Bronchus fibroblast of lung (primary cell): ENCODE measurements around the gene CAMLG. TPM values are rescaled to one million over a fixed set of nuclear protein-coding genes. Genes with fewer than 3 reads are reported as not detected.

ENCODE experiments used
- total RNA-seq: library from RNA; depleted of rRNA; stranded (reverse); fragments of >200 nt; gene quantifications from 2 replicates; pipeline ENCODE4 v1.2.3, GENCODE V29; 2015

CAMLG gene
- total RNA-seq = 32.9 and 34.8 TPM in 2 replicates

DNA sequence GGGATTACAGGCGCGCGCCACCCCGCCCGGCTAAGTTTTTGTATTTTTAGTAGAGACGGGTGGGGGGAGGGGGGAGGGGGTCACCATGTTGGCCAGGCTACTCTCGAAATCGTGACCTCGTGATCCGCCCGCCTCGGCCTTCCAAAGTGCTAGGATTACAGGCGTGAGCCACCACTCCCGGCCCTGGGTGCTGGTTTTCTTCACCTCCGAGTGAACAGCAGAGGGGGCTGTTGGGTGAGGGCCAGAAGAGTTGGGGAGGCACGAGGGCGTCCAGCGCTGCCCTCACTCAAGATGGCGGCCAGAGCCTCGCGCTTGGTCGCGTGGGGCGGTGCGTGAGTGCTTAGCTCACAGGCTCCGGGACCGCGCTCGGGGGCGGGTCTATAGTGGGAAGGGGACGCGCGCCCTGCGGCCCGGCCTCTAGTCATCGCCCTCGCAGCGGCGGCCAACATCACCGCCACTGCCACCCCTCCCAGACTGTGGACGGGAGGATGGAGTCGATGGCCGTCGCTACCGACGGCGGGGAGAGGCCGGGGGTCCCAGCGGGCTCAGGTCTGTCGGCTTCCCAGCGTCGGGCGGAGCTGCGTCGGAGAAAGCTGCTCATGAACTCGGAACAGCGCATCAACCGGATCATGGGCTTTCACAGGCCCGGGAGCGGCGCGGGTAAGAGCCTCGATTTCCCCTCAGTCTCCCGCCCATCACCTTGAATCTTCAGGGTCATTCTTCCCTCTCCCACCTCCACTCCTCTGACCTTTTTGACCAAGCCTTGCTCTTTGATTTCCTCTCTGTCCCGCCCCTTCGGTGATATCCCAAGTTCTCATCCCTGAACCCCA lies at the start of gene CAMLG:
TSS of gene CAMLG (plus strand) at position 416 of the 830 bp plus-strand sequence. CDS start at position 489, 73 bp downstream.

GRCh38 chr5:134758504-134759341 lies 20.4 kb downstream of the CAMLG start, which contains the start of gene DDX46:
DDX46 (plus strand) TSS chr5:134758779; CDS start chr5:134758939, 160 bp downstream.

Other genes starting within 250 kb of the CAMLG start
- 27.9 and 28.9 TPM in 2 replicates for gene JADE2, start 212.9 kb upstream of the CAMLG start, total RNA-seq
- 29.1 TPM in 2 replicates for gene SAR1B, start 105.7 kb upstream of the CAMLG start, total RNA-seq
- 13.1 and 14.6 TPM in 2 replicates for gene SEC24A, start 89.8 kb upstream of the CAMLG start, total RNA-seq
- gene DDX46, start 20.2 kb downstream of the CAMLG start, total RNA-seq = 14.4 and 15.1 TPM in 2 replicates
- gene C5orf24, start 107.4 kb downstream of the CAMLG start, total RNA-seq = 25.9 and 31.1 TPM in 2 replicates
- gene TXNDC15, start 135.8 kb downstream of the CAMLG start, total RNA-seq = 73.0 and 85.4 TPM in 2 replicates
- 3.4 and 5.0 TPM in 2 replicates for gene PCBD2, start 166.6 kb downstream of the CAMLG start, total RNA-seq
- 0.17 and 0.30 TPM in 2 replicates for gene CATSPER3, start 229.4 kb downstream of the CAMLG start, total RNA-seq